Osteocyte (in vitro differentiated cells): Measurements from ENCODE around the gene TBC1D9. TPM values are rescaled to one million over a fixed set of nuclear protein-coding genes. Genes with fewer than 3 reads are reported as not detected.
"Not testable (repeated sequence)": the region's sequence is repeated elsewhere in the genome, so short reads cannot be mapped to it uniquely, and the experiment has no call there.

Experiments used
- DNase-seq: peaks from one replicate; pipeline ENCODE4 v3.0.0; 2021; ENCODE audit warnings: mixed read lengths; ENCODE audit not compliant: unreplicated experiment; ENCODE audit errors: extremely low spot score
- H3K27ac Mint-ChIP-seq: one replicate; pipeline ENCODE4 v1.8.0; 2021; ENCODE audit warnings: mild to moderate bottlenecking, mixed read lengths; ENCODE audit not compliant: unreplicated experiment
- H3K27me3 Mint-ChIP-seq: one replicate; pipeline ENCODE4 v1.8.0; 2021; ENCODE audit warnings: mixed read lengths; ENCODE audit not compliant: unreplicated experiment
- H3K36me3 Mint-ChIP-seq: one replicate; pipeline ENCODE4 v1.8.0; 2021; ENCODE audit warnings: mixed read lengths; ENCODE audit not compliant: unreplicated experiment
- H3K4me1 Mint-ChIP-seq: one replicate; pipeline ENCODE4 v1.8.0; 2021; ENCODE audit warnings: mixed read lengths; ENCODE audit not compliant: unreplicated experiment
- H3K4me3 Mint-ChIP-seq: one replicate; pipeline ENCODE4 v1.8.0; 2021; ENCODE audit warnings: mild to moderate bottlenecking, moderate library complexity, mixed read lengths; ENCODE audit not compliant: unreplicated experiment
- H3K9me3 Mint-ChIP-seq: one replicate; pipeline ENCODE4 v1.8.0; 2021; ENCODE audit warnings: mixed read lengths; ENCODE audit not compliant: unreplicated experiment
- CTCF ChIP-seq: fragments of 200-600 bp; sonication (generic); IDR thresholded peaks from 2 replicates; pipeline ENCODE4 v1.5.0; 2021; ENCODE audit warnings: antibody characterized with exemption, mild to moderate bottlenecking, moderate library complexity
- total RNA-seq: library from RNA; stranded (reverse); gene quantifications from 2 replicates; pipeline ENCODE4 v1.2.1, GENCODE V29; 2021

TBC1D9 gene
- total RNA-seq, 1 donor from 2014 or later: 38.8 TPM

DNA sequence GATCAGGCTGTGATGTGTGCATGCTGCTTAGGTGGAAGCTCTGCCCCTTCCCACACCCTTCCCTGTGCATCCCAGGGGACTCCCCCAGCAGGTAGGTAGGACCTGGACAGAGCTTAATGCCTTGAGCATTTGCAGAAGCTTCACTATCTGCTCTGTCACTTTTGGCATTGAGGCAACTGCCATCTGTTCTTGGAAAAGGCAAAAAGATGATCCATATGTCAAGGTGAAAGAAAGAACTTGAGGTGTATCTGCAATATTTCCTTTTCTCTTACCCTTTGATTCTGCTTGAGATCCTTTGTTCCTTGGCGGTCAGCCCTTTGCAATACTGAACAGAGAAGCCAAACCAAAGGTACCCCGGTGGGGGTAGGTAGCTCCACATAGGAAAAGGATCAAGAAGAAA is 37.1 kb upstream of the TBC1D9 start:
- H3K9me3 Mint-ChIP-seq: no peaks in the 10 kb centered on the region
- peak; percentile 48 for DNase-seq
- TF ChIP-seq CTCF: no peak
- H3K27ac Mint-ChIP-seq: no peak overlapping the region
- no peaks in the 10 kb centered on the region for H3K4me1 Mint-ChIP-seq
- H3K4me3 Mint-ChIP-seq: no peak overlapping the region
- H3K27me3 Mint-ChIP-seq: peaks cover 13% of the 10 kb centered on the region
- H3K36me3 Mint-ChIP-seq: no peaks in the 10 kb centered on the region

GRCh38 chr4:140790765-140791164 is 34.6 kb upstream of the TBC1D9 start:
- no peaks in the 10 kb centered on the region for H3K36me3 Mint-ChIP-seq
- no peaks in the 10 kb centered on the region for H3K9me3 Mint-ChIP-seq
- no peak for DNase-seq
- no peaks in the 10 kb centered on the region for H3K4me1 Mint-ChIP-seq
- peaks cover 22% of the 10 kb centered on the region for H3K27me3 Mint-ChIP-seq
- no peak for TF ChIP-seq CTCF
- no peak overlapping the region for H3K27ac Mint-ChIP-seq
- no peak overlapping the region for H3K4me3 Mint-ChIP-seq

DNA sequence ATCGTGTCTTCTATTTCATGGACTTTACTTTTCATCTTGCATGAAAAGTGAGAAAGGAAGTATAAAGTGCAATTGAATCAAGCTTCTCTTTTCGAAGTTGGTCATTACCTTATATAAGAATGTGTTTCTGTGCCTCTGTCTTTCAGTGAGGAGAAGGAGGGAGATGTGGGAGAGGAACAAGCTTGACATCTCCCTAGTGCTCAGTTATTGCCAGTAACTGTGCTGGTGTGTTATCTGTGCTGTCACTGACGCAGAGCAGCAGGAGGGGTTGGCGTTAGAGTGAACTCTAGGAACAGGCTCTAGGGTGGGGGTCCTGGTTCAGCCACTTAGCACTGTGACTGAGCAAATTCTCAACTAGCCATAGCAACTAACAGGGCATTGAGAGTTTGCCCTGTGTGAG is 34.0 kb upstream of the TBC1D9 start:
- TF ChIP-seq CTCF: no peak
- DNase-seq: no peak
- no peak overlapping the region for H3K27ac Mint-ChIP-seq

DNA sequence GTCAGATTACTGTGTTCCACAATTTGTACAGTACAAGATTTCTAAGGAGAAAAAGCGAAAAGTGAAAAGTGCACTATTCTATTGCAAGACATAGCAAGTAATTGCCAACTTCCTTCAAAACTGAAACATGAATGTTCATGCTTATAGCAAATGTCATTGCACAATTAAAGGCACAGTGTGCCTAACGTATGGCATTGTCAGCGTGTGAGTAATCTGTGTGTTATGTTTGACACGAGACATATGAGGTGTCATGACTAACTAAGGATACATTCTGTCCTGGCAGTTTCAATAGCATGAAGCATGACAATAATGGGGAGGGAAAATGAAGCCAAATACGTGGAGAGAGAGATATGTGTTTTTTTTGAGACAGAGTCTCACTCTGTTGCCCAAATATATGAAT is 33.6 kb upstream of the TBC1D9 start:
- Mint-ChIP-seq H3K4me3 (no peak overlapping the region), H3K9me3 (no peaks in the 10 kb centered on the region), H3K36me3 (no peaks in the 10 kb centered on the region), H3K27me3 (peaks cover 24% of the 10 kb centered on the region), H3K4me1 (no peaks in the 10 kb centered on the region), H3K27ac (no peak overlapping the region)
- no peak for TF ChIP-seq CTCF
- no peak for DNase-seq

More for the DNA sequence above, 34.0 kb upstream of the TBC1D9 start:
- peaks cover 23% of the 10 kb centered on the region for H3K27me3 Mint-ChIP-seq
- H3K36me3 Mint-ChIP-seq: no peaks in the 10 kb centered on the region
- no peaks in the 10 kb centered on the region for H3K4me1 Mint-ChIP-seq
- H3K4me3 Mint-ChIP-seq: no peak overlapping the region
- no peaks in the 10 kb centered on the region for H3K9me3 Mint-ChIP-seq

DNA sequence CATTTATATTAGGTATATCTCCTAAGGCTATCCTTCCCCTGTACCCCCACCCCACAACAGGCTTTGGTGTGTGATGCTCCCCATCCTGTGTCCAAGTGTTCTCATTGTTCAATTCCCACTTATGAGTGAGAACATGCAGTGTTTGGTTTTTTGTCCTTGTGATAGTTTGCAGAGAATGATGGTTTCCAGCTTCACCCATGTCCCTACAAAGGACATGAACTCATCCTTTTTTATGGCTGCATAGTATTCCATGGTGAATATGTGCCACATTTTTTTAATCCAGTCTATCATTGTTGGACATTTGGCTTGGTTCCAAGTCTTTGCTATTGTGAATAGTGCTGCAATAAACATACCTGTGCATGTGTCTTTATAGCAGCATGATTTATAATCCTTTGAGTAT is 26.6 kb upstream of the TBC1D9 start:
- not testable (repeated sequence) for DNase-seq, H3K27ac Mint-ChIP-seq, H3K4me3 Mint-ChIP-seq, H3K36me3 Mint-ChIP-seq, H3K9me3 Mint-ChIP-seq
- H3K4me1 Mint-ChIP-seq: peaks cover 12% of the 10 kb centered on the region
- H3K27me3 Mint-ChIP-seq: peaks cover 17% of the 10 kb centered on the region

GRCh38 chr4:140781596-140781995 is 25.4 kb upstream of the TBC1D9 start:
- Mint-ChIP-seq H3K36me3 (no peaks in the 10 kb centered on the region), H3K27me3 (peaks cover 11% of the 10 kb centered on the region), H3K27ac (peak overlapping the region; percentile 48), H3K4me3 (peak overlapping the region; percentile 26), H3K4me1 (peaks cover 12% of the 10 kb centered on the region), H3K9me3 (no peaks in the 10 kb centered on the region)
- no peak for TF ChIP-seq CTCF
- DNase-seq: no peak
